Esophagus squamous epithelium (tissue), 4 donors: ENCODE data around the gene TEKT5.

Experiments
- CTCF ChIP-seq, 6 experiments: fragments of 450-650 bp in 4 of 6; fragments of 200-600 bp in 2 of 6; sonication (generic) in 2 of 6; IDR thresholded peaks; one replicate each; pipeline ENCODE4 v1.5.1; 2016 to 2019; ENCODE audit warnings: antibody characterized with exemption in 6 of 6, mild to moderate bottlenecking in 4 of 6, moderate library complexity in 4 of 6
- POLR2A ChIP-seq, 4 donors: fragments of 450-650 bp; IDR thresholded peaks; one replicate each; pipeline ENCODE4 v1.6.1; 2017; ENCODE audit warnings: antibody characterized with exemption in 4 of 4, mild to moderate bottlenecking in 4 of 4, moderate library complexity in 3 of 4

- TF ChIP-seq CTCF (IDR thresholded peaks at IDR 0.05) = no peak
- TF ChIP-seq POLR2A (IDR thresholded peaks at IDR 0.05) = no peak
Observed at GRCh38 chr16:10641555-10641952, 53.2 kb downstream of the TEKT5 start.
